K562 (cell line): ENCODE data around the gene RAB6A. TPM values are rescaled to one million over a fixed set of nuclear protein-coding genes. Genes with fewer than 3 reads are reported as not detected.

Source experiments
- ATAC-seq: fragments of 200-7000 bp; cut with Tn5 transposase; 3 replicates; pipeline ENCODE4 v1.9.1; 2020; ENCODE audit warnings: moderate library complexity
- BruUV-seq: library from RNA; stranded (reverse); fragments of 400-500 nt; replicated peaks from 2 replicates; lab custom pipeline; 2021; lab: Mats Ljungman, UMichigan
- CTCF ChIA-PET: fragments of 300-600 bp; formaldehyde crosslinking; extraction: SDS; loops from one replicate; lab custom pipeline; 2021; ENCODE audit warnings: low intra/inter-chr PET ratio; lab: Yijun Ruan, JAX
- POLR2A ChIA-PET: fragments of 300-600, 350-650 bp; sonication (Branson Sonifier 250); formaldehyde crosslinking; extraction: SDS; loops from one replicate; lab custom pipeline; 2021; ENCODE audit warnings: antibody characterized with exemption, inconsistent platforms; lab: Yijun Ruan, JAX
- DNase-seq, 4 experiments: peaks; one replicate each; pipeline versions ENCODE4 v3.0.0 to v3.0.0-alpha.2; 2011 to 2018; ENCODE audit warnings: low spot score in 3 of 4, mixed read lengths in 3 of 4; ENCODE audit errors: extremely low read depth in 1 of 4
- FAIRE-seq: peaks from 2 replicates; lab custom pipeline; 2011; peaks lifted over from hg19 to GRCh38; lab: Jason Lieb, UNC
- H2AFZ ChIP-seq: 2 replicates; pipeline ENCODE4 v1.6.0; 2011; ENCODE audit warnings: low read depth, low read length, control low read depth, inconsistent platforms
- H3K27ac ChIP-seq: fragments of 200-600 bp; 3 replicates; pipeline ENCODE4 v1.8.0; 2011; ENCODE audit warnings: low read depth, mild to moderate bottlenecking, control low read depth, inconsistent platforms, low read length, moderate library complexity, mixed read lengths; ENCODE audit errors: extremely low read depth
- H3K27me3 ChIP-seq, 2 experiments: fragments of 300-600 bp in 1 of 2; 2 replicates in 1 of 2; 3 replicates in 1 of 2; pipeline versions ENCODE4 v1.6.0 to v1.8.0; 2011; ENCODE audit warnings: inconsistent platforms in 2 of 2, low read length in 2 of 2, mild to moderate bottlenecking in 1 of 2, mixed read lengths in 1 of 2, moderate library complexity in 1 of 2; ENCODE audit not compliant: control insufficient read depth in 2 of 2, insufficient read depth in 2 of 2
- H3K36me3 ChIP-seq: fragments of 300-600 bp; 3 replicates; pipeline ENCODE4 v1.8.0; 2011; ENCODE audit warnings: mild to moderate bottlenecking, low read length, inconsistent platforms; ENCODE audit not compliant: control insufficient read depth, insufficient read depth
- H3K4me1 ChIP-seq, 2 experiments: fragments of 200-600 bp in 1 of 2; replicated peaks in 1 of 2; 2 replicates in 1 of 2; 3 replicates in 1 of 2; pipeline versions ENCODE4 v1.5.1 to v1.8.0; 2011; ENCODE audit warnings: inconsistent platforms in 2 of 2, low read length in 2 of 2, mild to moderate bottlenecking in 1 of 2, mixed read lengths in 1 of 2, moderate library complexity in 1 of 2; ENCODE audit not compliant: control insufficient read depth in 2 of 2, insufficient read depth in 2 of 2
- H3K4me2 ChIP-seq: 2 replicates; pipeline ENCODE4 v1.6.1; 2011; ENCODE audit warnings: low read length, control low read depth, inconsistent platforms, mixed read lengths; ENCODE audit not compliant: insufficient read depth
- H3K4me3 ChIP-seq: fragments of 200-600 bp; sonication (generic), shearing (Covaris generic); 2 replicates; pipeline ENCODE4 v1.5.1; 2016; ENCODE audit warnings: control low read depth, inconsistent platforms
- H3K79me2 ChIP-seq: fragments of 200-600 bp; 3 replicates; pipeline ENCODE4 v1.8.0; 2011; ENCODE audit warnings: low read length, inconsistent platforms; ENCODE audit not compliant: control insufficient read depth, insufficient read depth
- H3K9ac ChIP-seq, 2 experiments: 2 replicates each; pipeline versions ENCODE4 v1.6.0 to v1.6.1; 2011; ENCODE audit warnings: low read depth in 2 of 2, low read length in 2 of 2, control low read depth in 1 of 2, inconsistent platforms in 1 of 2, mild to moderate bottlenecking in 1 of 2, mixed read lengths in 1 of 2; ENCODE audit not compliant: insufficient read depth in 1 of 2
- H3K9me1 ChIP-seq: one replicate; pipeline ENCODE4 v1.6.0; 2011; ENCODE audit warnings: inconsistent platforms, mild to moderate bottlenecking, low read length, moderate library complexity; ENCODE audit not compliant: control insufficient read depth, insufficient read depth
- H3K9me3 ChIP-seq: replicated peaks from 2 replicates; pipeline ENCODE4 v1.5.1; 2011; ENCODE audit warnings: low read depth, low read length, inconsistent platforms; ENCODE audit not compliant: control insufficient read depth, insufficient read depth
- H4K20me1 ChIP-seq: replicated peaks from 2 replicates; pipeline ENCODE4 v1.6.1; 2011; ENCODE audit warnings: low read length, inconsistent platforms, mixed read lengths; ENCODE audit not compliant: control insufficient read depth, insufficient read depth
- HDAC8 ChIP-seq: fragments of 450-650 bp; IDR thresholded peaks from 2 replicates; pipeline ENCODE4 v1.6.1; 2016; ENCODE audit warnings: mild to moderate bottlenecking, missing genetic modification characterization, moderate library complexity, missing compliant biosample characterization
- MYC ChIP-seq, 2 experiments: fragments of 250-450 bp in 1 of 2; sonication (Bioruptor Pico) in 1 of 2; IDR thresholded peaks; 2 replicates each; pipeline versions ENCODE4 v1.5.1 to v1.6.1; 2012 to 2021; ENCODE audit warnings: low read depth in 2 of 2, borderline replicate concordance in 1 of 2, improper control_type of control experiment in 1 of 2, low read length in 1 of 2, mild to moderate bottlenecking in 1 of 2, moderate library complexity in 1 of 2
- POLR2B ChIP-seq: fragments of 450-650 bp; IDR thresholded peaks from 2 replicates; pipeline ENCODE4 v1.6.1; 2018; ENCODE audit warnings: low read depth; ENCODE audit not compliant: partially characterized antibody
- SIRT6 ChIP-seq: IDR thresholded peaks from one replicate; pipeline ENCODE4 v1.6.1; 2012; ENCODE audit warnings: low read depth, mild to moderate bottlenecking, control low read depth, inconsistent platforms, low read length, moderate library complexity
- TRIM28 ChIP-seq: fragments of 450-650 bp; IDR thresholded peaks from 2 replicates; pipeline ENCODE4 v1.6.1; 2017
- TSC22D4 ChIP-seq: fragments of 450-650 bp; IDR thresholded peaks from 2 replicates; pipeline ENCODE4 v1.6.1; 2016; ENCODE audit warnings: missing genetic modification characterization, missing biosample characterization, control low read depth
- ZBTB1 ChIP-seq: sonication (generic); formaldehyde crosslinking; IDR thresholded peaks from 2 replicates; pipeline ENCODE4 v1.8.1; 2023; ENCODE audit warnings: missing genetic modification reagents, low read depth, mild to moderate bottlenecking, borderline replicate concordance
- ZNF436 ChIP-seq: fragments of 250-450, 450-650 bp; sonication (Bioruptor Pico); formaldehyde crosslinking; IDR thresholded peaks from 2 replicates; pipeline ENCODE4 v1.7.0; 2020; ENCODE audit warnings: mild to moderate bottlenecking
- WGBS: fragments of 100-300 bp; shearing (Covaris generic); methylation state at CpG from one replicate; pipeline ENCODE4 v1.1.6; 2016; ENCODE audit warnings: low coverage, mixed read lengths; ENCODE audit not compliant: insufficient coverage; ENCODE audit errors: missing lambda C conversion rate; 5-methylcytosine and 5-hydroxymethylcytosine counted together
- in situ Hi-C: fragments of 300-500 bp; cut with MboI; formaldehyde crosslinking; loops from 4 replicates; pipeline ENCODE4 v1.15.0; 2018; ENCODE audit warnings: inconsistent platforms, mixed read lengths
- intact Hi-C: fragments of 100-400 bp; cut with micrococcal nuclease; formaldehyde crosslinking; loops from 2 replicates; pipeline ENCODE4 v1.14.2; 2022
- polyA plus RNA-seq, 8 experiments: library from polyadenylated mRNA; depleted of rRNA in 4 of 8; stranded (reverse) in 5 of 8; unstranded in 3 of 8; fragments of >200 nt; fragmentation: Nextera tagmentation in 2 of 8; fragmentation: Illumina TruSeq in 1 of 8; extraction: Ambion mirVana in 2 of 8; extraction: Trizol in 1 of 8; gene quantifications; 2 replicates each; pipeline versions ENCODE4 v1.2.1 to v1.2.3, GENCODE V29; 2011 to 2014; ENCODE audit warnings: inconsistent platforms in 1 of 8, missing spikeins in 1 of 8
- total RNA-seq, 7 experiments: library from RNA; depleted of rRNA in 6 of 7; stranded (reverse); fragments of >200 nt in 6 of 7; fragmentation: Illumina TruSeq in 2 of 7; extraction: Trizol in 2 of 7; gene quantifications; 2 replicates each; pipeline versions ENCODE4 v1.2.1 to v1.2.3, GENCODE V29; 2011 to 2021; ENCODE audit warnings: low replicate concordance in 1 of 7
- TF ChIP-seq, protein P1 (sequence below): fragments of 450-650 bp; formaldehyde crosslinking; conservative IDR thresholded peaks from 2 replicates; pipeline ENCODE4 v1.4.0; 2022; ENCODE audit warnings: mild to moderate bottlenecking, missing genetic modification characterization
- TF ChIP-seq, protein P2 (sequence below): fragments of 250-450 bp; sonication (Bioruptor Pico); IDR thresholded peaks from 2 replicates; pipeline ENCODE4 v1.5.1; 2021; ENCODE audit warnings: mild to moderate bottlenecking
- TF ChIP-seq, protein P3 (sequence below): fragments of 450-650 bp; IDR thresholded peaks from one replicate; pipeline ENCODE4 v1.6.1; 2018; ENCODE audit warnings: mild to moderate bottlenecking, moderate library complexity; ENCODE audit not compliant: partially characterized antibody

RAB6A gene
- total and polyA plus RNA-seq, 9 of the 15 experiments (the other 6 are each of a cell fraction or from before 2014, with no cell fraction given) = 14.0 to 95.3 (median 45.4) TPM

DNA sequence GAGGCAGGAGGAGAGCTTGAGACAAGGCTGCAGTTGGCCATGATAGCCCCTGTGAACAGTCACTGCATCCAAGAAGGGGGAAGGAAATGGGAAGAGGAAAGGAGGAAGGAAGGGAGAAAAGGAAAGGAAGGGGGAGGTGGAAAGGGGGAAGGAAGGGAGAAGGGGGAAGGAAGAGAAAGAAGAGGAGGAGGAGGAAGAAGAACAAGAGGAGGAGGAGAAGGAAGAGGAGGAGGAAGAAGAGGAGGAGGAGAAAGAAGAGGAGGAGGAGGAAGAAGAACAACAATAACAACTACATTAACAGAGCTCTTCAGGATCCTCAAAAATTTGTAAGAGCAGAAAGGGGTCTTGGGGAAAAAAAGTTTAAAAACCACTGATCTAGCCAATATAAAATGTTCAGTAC is 5.2 kb downstream of the RAB6A start:
- no peak for DNase-seq
- peaks cover 24% of the 10 kb centered on the region for H4K20me1 ChIP-seq
- intact Hi-C loops = no loop called here
- H3K9me1 ChIP-seq = no peaks in the 10 kb centered on the region
- peaks cover 5% of the 10 kb centered on the region; the same call in 1 of the 3 replicates for H3K36me3 ChIP-seq
- H3K27ac ChIP-seq = no peak overlapping the region
- CTCF ChIA-PET = no interaction called here
- H3K9me3 ChIP-seq = no peaks in the 10 kb centered on the region
- no TSS peak for BruUV-seq
- no peak overlapping the region for H2AFZ ChIP-seq
- H3K79me2 ChIP-seq = peaks cover 78% of the 10 kb centered on the region
- H3K4me1 ChIP-seq = peaks cover 6 to 13% of the 10 kb centered on the region in 2 experiments; a peak in 2 of 5 replicates
- TF ChIP-seq, protein P1, sequence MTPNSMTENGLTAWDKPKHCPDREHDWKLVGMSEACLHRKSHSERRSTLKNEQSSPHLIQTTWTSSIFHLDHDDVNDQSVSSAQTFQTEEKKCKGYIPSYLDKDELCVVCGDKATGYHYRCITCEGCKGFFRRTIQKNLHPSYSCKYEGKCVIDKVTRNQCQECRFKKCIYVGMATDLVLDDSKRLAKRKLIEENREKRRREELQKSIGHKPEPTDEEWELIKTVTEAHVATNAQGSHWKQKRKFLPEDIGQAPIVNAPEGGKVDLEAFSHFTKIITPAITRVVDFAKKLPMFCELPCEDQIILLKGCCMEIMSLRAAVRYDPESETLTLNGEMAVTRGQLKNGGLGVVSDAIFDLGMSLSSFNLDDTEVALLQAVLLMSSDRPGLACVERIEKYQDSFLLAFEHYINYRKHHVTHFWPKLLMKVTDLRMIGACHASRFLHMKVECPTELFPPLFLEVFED = 0 out of 2 replicates have a peak, but pooled peaks have one; percentile 18
- TF ChIP-seq TRIM28 = no peak
- no peaks in the 10 kb centered on the region for H3K27me3 ChIP-seq
- no peak for FAIRE-seq
- no peak overlapping the region for H3K9ac ChIP-seq
- in situ Hi-C loops = no loop called here
- no peak for ATAC-seq
- H3K4me2 ChIP-seq = no peak overlapping the region
- POLR2A ChIA-PET = interaction anchor here (0.8 to 1.5 kb wide), 4 partner anchors 23 to 83 kb away, joined by 3 to 5 read pairs (median 3); no protein-coding TSS in a partner anchor
- H3K4me3 ChIP-seq = no peak overlapping the region

DNA sequence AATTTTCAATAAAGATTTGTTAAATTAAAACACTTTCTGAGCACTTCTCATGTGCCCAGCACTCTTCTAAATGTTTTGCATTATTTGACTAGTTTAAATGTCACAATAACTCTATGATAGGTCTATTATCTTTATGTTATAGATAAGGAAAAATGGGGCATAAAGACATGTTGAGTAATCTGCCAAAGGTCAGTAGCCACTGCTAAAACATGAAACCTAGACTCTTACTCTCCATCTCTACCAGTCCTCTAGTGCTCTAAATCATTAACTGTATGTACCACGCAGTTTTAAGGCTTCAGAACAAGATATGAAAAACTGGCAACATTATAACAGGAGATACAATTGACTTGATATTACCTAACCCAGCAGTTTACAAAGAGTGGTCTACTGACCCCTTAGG is 6.9 kb downstream of the RAB6A start:
- peaks cover 3% of the 10 kb centered on the region in 2 experiments; a peak in 1 of 5 replicates for H3K4me1 ChIP-seq
- DNase-seq (no peak), ATAC-seq (no peak), FAIRE-seq (no peak)
- in situ Hi-C loops (no loop called here), intact Hi-C loops (no loop called here)
- H3K27me3 ChIP-seq = no peaks in the 10 kb centered on the region
- BruUV-seq = no TSS peak
- CTCF ChIA-PET = no interaction called here
- no peak overlapping the region for H3K9ac ChIP-seq
- H2AFZ ChIP-seq = no peak overlapping the region
- no peaks in the 10 kb centered on the region for H3K9me3 ChIP-seq
- peaks cover 5% of the 10 kb centered on the region; the same call in 1 of the 3 replicates for H3K36me3 ChIP-seq
- POLR2A ChIA-PET = interaction anchor here (0.6 to 1.3 kb wide), 2 partner anchors 12 to 427 kb away, joined by 3 read pairs; no protein-coding TSS in a partner anchor
- H4K20me1 ChIP-seq = peaks cover 13% of the 10 kb centered on the region
- no peaks in the 10 kb centered on the region for H3K9me1 ChIP-seq
- peaks cover 76% of the 10 kb centered on the region for H3K79me2 ChIP-seq
- H3K4me3 ChIP-seq = no peak overlapping the region
- no peak overlapping the region for H3K27ac ChIP-seq
- no peak overlapping the region for H3K4me2 ChIP-seq
- WGBS = 81% methylated on average over 1 of the region's 1 CpG
- no peak for TF ChIP-seq POLR2B
- TF ChIP-seq HDAC8 (tag) = no peak
- TF ChIP-seq, protein P2, sequence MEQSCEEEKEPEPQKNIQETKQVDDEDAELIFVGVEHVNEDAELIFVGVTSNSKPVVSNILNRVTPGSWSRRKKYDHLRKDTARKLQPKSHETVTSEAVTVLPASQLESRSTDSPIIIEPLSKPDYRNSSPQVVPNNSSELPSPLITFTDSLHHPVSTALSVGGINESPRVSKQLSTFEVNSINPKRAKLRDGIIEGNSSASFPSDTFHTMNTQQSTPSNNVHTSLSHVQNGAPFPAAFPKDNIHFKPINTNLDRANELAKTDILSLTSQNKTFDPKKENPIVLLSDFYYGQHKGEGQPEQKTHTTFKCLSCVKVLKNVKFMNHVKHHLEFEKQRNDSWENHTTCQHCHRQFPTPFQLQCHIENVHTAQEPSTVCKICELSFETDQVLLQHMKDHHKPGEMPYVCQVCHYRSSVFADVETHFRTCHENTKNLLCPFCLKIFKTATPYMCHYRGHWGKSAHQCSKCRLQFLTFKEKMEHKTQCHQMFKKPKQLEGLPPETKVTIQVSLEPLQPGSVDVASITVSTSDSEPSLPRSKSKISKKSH (CRISPR knock-in tag) = no peak
- no peak for TF ChIP-seq MYC (IDR thresholded peaks at IDR 0.05; ENCODE audit: low read depth, low read length)
- no peak for TF ChIP-seq MYC (CRISPR knock-in tag; IDR thresholded peaks at IDR 0.05; ENCODE audit: borderline replicate concordance, low read depth)
- no peak for TF ChIP-seq TSC22D4 (tag)
- no peak for TF ChIP-seq SIRT6
- TF ChIP-seq, protein P3, sequence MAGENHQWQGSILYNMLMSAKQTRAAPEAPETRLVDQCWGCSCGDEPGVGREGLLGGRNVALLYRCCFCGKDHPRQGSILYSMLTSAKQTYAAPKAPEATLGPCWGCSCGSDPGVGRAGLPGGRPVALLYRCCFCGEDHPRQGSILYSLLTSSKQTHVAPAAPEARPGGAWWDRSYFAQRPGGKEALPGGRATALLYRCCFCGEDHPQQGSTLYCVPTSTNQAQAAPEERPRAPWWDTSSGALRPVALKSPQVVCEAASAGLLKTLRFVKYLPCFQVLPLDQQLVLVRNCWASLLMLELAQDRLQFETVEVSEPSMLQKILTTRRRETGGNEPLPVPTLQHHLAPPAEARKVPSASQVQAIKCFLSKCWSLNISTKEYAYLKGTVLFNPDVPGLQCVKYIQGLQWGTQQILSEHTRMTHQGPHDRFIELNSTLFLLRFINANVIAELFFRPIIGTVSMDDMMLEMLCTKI = no peak
- no peak for TF ChIP-seq ZBTB1 (CRISPR knock-in tag)
- TF ChIP-seq ZNF436 (CRISPR knock-in tag) = no peak
